Osteoblast (primary cell): ENCODE data around the gene GRB10. TPM values are rescaled to one million over a fixed set of nuclear protein-coding genes. Genes with fewer than 3 reads are reported as not detected.

ENCODE experiments used
- DNase-seq: peaks from one replicate; pipeline ENCODE4 v3.0.0; 2011; ENCODE audit warnings: low spot score, mixed read lengths; ENCODE audit not compliant: insufficient read length; ENCODE audit errors: missing footprints
- H2AFZ ChIP-seq: 2 replicates; pipeline ENCODE4 v1.6.0; 2011; ENCODE audit warnings: mild to moderate bottlenecking, low read length
- H3K27ac ChIP-seq: 2 replicates; pipeline ENCODE4 v1.5.1; 2011; ENCODE audit warnings: mild to moderate bottlenecking, low read depth, low read length, moderate library complexity
- H3K27me3 ChIP-seq: 2 replicates; pipeline ENCODE4 v1.6.0; 2012; ENCODE audit warnings: mild to moderate bottlenecking, control low read depth, inconsistent platforms, low read length, moderate library complexity; ENCODE audit not compliant: insufficient read depth
- H3K36me3 ChIP-seq: 2 replicates; pipeline ENCODE4 v1.5.1; 2011; ENCODE audit warnings: mild to moderate bottlenecking, low read length, control low read depth, moderate library complexity; ENCODE audit not compliant: insufficient read depth
- H3K4me1 ChIP-seq: 2 replicates; pipeline ENCODE4 v1.5.1; 2011; ENCODE audit warnings: mild to moderate bottlenecking, low read length, control low read depth, moderate library complexity; ENCODE audit not compliant: insufficient read depth
- H3K4me2 ChIP-seq: 2 replicates; pipeline ENCODE4 v1.6.0; 2011; ENCODE audit warnings: mild to moderate bottlenecking, low read length; ENCODE audit not compliant: insufficient read depth
- H3K4me3 ChIP-seq: fragments of 200-600 bp; sonication (generic); 3 replicates; pipeline ENCODE4 v1.5.1; 2012; ENCODE audit warnings: mild to moderate bottlenecking, low read length, inconsistent platforms; ENCODE audit not compliant: insufficient read depth
- H3K79me2 ChIP-seq: 2 replicates; pipeline ENCODE4 v1.6.0; 2012; ENCODE audit warnings: mild to moderate bottlenecking, low read length, control low read depth, inconsistent platforms; ENCODE audit not compliant: insufficient read depth
- H3K9me3 ChIP-seq: 2 replicates; pipeline ENCODE4 v1.5.1; 2011; ENCODE audit warnings: low read depth, low read length, control low read depth
- H4K20me1 ChIP-seq: 2 replicates; pipeline ENCODE4 v1.6.0; 2012; ENCODE audit warnings: mild to moderate bottlenecking, low read length, control low read depth; ENCODE audit not compliant: insufficient read depth
- CTCF ChIP-seq: IDR thresholded peaks from 2 replicates; pipeline ENCODE4 v1.5.1; 2011; ENCODE audit warnings: mild to moderate bottlenecking, low read depth, low read length, moderate library complexity; ENCODE audit errors: extremely low read depth
- total RNA-seq: library from RNA; depleted of rRNA; stranded (reverse); fragments of >200 nt; gene quantifications from 2 replicates; pipeline ENCODE4 v1.2.3, GENCODE V29; 2012

GRB10 gene
- total RNA-seq, 1 donor, result 62.6 TPM

DNA sequence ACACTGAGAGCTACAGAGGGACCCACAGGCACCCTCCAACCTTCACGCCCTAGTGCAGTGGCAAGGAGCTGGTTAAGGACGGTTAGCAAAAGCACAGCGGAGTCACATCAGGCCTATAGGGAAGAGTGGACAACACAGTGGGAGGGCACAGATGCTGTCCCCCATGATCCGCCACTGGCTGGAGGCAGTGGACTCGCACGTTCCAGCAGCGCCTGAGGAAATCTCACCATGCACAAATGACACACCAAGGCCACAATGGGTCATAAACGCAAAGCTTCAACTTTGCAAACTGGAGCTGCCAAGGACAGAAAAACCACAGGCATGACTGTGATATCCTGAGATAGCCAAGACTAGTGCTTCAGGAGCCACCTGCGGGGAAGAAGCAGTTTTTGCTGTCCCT lies 58.8 kb downstream of the GRB10 start:
- no peak overlapping the region for H3K4me3 ChIP-seq
- peaks cover 41% of the 10 kb centered on the region for H4K20me1 ChIP-seq
- no peak for TF ChIP-seq CTCF
- no peak for DNase-seq
- no peak overlapping the region for H2AFZ ChIP-seq
- H3K79me2 ChIP-seq, result peaks cover 78% of the 10 kb centered on the region
- peaks cover 13% of the 10 kb centered on the region for H3K4me1 ChIP-seq
- H3K27ac ChIP-seq, result no peak overlapping the region
- peaks cover 7% of the 10 kb centered on the region for H3K36me3 ChIP-seq
- no peaks in the 10 kb centered on the region for H3K27me3 ChIP-seq
- H3K4me2 ChIP-seq, result no peak overlapping the region
- no peaks in the 10 kb centered on the region for H3K9me3 ChIP-seq

- peak; percentile 73 for DNase-seq
- no peak overlapping the region for H3K27ac ChIP-seq
- no peak overlapping the region for H2AFZ ChIP-seq
- TF ChIP-seq CTCF, result no peak
- H3K79me2 ChIP-seq, result peaks cover 83% of the 10 kb centered on the region
- peaks cover 7% of the 10 kb centered on the region for H3K4me1 ChIP-seq
- H3K27me3 ChIP-seq, result no peaks in the 10 kb centered on the region
- peaks cover 7% of the 10 kb centered on the region for H3K36me3 ChIP-seq
- no peak overlapping the region for H3K4me3 ChIP-seq
- H3K9me3 ChIP-seq, result no peaks in the 10 kb centered on the region
- H4K20me1 ChIP-seq, result peaks cover 47% of the 10 kb centered on the region
- H3K4me2 ChIP-seq, result no peak overlapping the region
These were observed 59.5 kb downstream of the GRB10 start for GRCh38 chr7:50723173-50723572.

GRCh38 chr7:50721661-50722259 lies 60.9 kb downstream of the GRB10 start:
- Histone ChIP-seq H3K4me1 (no peaks in the 10 kb centered on the region), H3K27me3 (no peaks in the 10 kb centered on the region), H4K20me1 (peaks cover 53% of the 10 kb centered on the region), H3K9me3 (no peaks in the 10 kb centered on the region), H3K36me3 (peaks cover 7% of the 10 kb centered on the region), H2AFZ (no peak overlapping the region), H3K27ac (no peak overlapping the region), H3K79me2 (peaks cover 87% of the 10 kb centered on the region), H3K4me3 (no peak overlapping the region), H3K4me2 (no peak overlapping the region)
- DNase-seq, result no peak
- TF ChIP-seq CTCF, result no peak

DNA sequence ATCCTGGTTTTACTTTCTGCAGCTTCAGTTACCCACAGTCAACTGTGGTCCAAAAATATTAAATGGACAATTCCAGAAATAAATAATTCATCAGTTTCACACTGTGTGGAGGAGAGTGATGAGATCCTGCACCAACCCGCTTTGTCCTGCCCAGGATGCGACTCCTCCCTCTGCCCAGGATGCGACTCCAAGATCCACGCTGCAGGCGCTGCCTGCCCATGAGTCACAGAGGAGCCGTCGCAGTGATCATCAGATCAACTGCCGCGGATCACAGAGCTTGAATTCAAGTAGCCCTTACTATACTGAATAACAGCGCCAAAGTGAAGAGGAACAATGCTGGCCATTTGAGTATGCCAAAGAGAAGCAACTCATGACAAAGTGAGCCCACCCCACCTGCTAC lies 61.5 kb downstream of the GRB10 start:
- peaks cover 58% of the 10 kb centered on the region for H4K20me1 ChIP-seq
- H3K27ac ChIP-seq, result no peak overlapping the region
- no peak overlapping the region for H3K4me3 ChIP-seq
- peaks cover 7% of the 10 kb centered on the region for H3K36me3 ChIP-seq
- no peak for TF ChIP-seq CTCF
- peaks cover 89% of the 10 kb centered on the region for H3K79me2 ChIP-seq
- H2AFZ ChIP-seq, result no peak overlapping the region
- H3K9me3 ChIP-seq, result no peaks in the 10 kb centered on the region
- no peak overlapping the region for H3K4me2 ChIP-seq
- H3K27me3 ChIP-seq, result no peaks in the 10 kb centered on the region
- DNase-seq, result no peak
- H3K4me1 ChIP-seq, result no peaks in the 10 kb centered on the region
